Thyroid gland (tissue), 4 donors: ENCODE results near the gene MTF2.
"Not testable (repeated sequence)": the region's sequence is repeated elsewhere in the genome, so short reads cannot be mapped to it uniquely, and the experiment has no call there.

ENCODE experiments used
- CTCF ChIP-seq, 6 experiments: fragments of 200-600 bp in 3 of 6; fragments of 450-650 bp in 3 of 6; sonication (generic) in 3 of 6; IDR thresholded peaks; one replicate each; pipeline ENCODE4 v1.5.1; 2016 to 2019; ENCODE audit warnings: antibody characterized with exemption in 6 of 6, mild to moderate bottlenecking in 2 of 6, inconsistent platforms in 1 of 6, moderate library complexity in 1 of 6
- POLR2A ChIP-seq, 2 donors: fragments of 450-650 bp; IDR thresholded peaks; one replicate each; pipeline ENCODE4 v1.6.1; 2017; ENCODE audit warnings: antibody characterized with exemption in 2 of 2, mild to moderate bottlenecking in 2 of 2, moderate library complexity in 1 of 2

GRCh38 chr1:93170141-93170678 lies 91.1 kb downstream of the MTF2 start:
- not testable (repeated sequence) for TF ChIP-seq CTCF, POLR2A (IDR thresholded peaks at IDR 0.05)
